Fibroblast of lung (primary cell): ENCODE measurements around the gene ADGRD2. TPM values are rescaled to one million over a fixed set of nuclear protein-coding genes. Genes with fewer than 3 reads are reported as not detected.

ENCODE experiments used
- DNase-seq, 2 donors: peaks; one replicate each; pipeline versions ENCODE4 v3.0.0 to v3.0.0-alpha.2; 2010; ENCODE audit warnings: low read depth in 2 of 2
- H2AFZ ChIP-seq: 2 replicates; pipeline ENCODE4 v1.5.1; 2012; ENCODE audit warnings: low read length, control low read depth, inconsistent platforms
- H3K27ac ChIP-seq: 2 replicates; pipeline ENCODE4 v1.5.1; 2011; ENCODE audit warnings: low read length, control low read depth; ENCODE audit not compliant: insufficient read depth
- H3K27me3 ChIP-seq: 2 replicates; pipeline ENCODE4 v1.5.1; 2011; ENCODE audit warnings: mild to moderate bottlenecking, low read length; ENCODE audit not compliant: control insufficient read depth, insufficient read depth
- H3K36me3 ChIP-seq: 2 replicates; pipeline ENCODE4 v1.5.1; 2011; ENCODE audit warnings: low read length; ENCODE audit not compliant: control insufficient read depth, insufficient read depth
- H3K4me1 ChIP-seq: 2 replicates; pipeline ENCODE4 v1.5.1; 2011; ENCODE audit warnings: low read length; ENCODE audit not compliant: control insufficient read depth, insufficient read depth; ENCODE audit errors: extremely low read depth
- H3K4me2 ChIP-seq: 2 replicates; pipeline ENCODE4 v1.5.1; 2011; ENCODE audit warnings: low read length, control low read depth; ENCODE audit not compliant: insufficient read depth; ENCODE audit errors: extremely low read depth
- H3K4me3 ChIP-seq, 4 experiments: fragments of 200-600 bp in 1 of 4; sonication (generic) in 1 of 4; replicated peaks in 1 of 4; 2 replicates each; pipeline ENCODE4 v1.5.1; 2011 to 2016; ENCODE audit warnings: low read length in 4 of 4, low read depth in 3 of 4, mild to moderate bottlenecking in 3 of 4, control low read depth in 2 of 4, inconsistent platforms in 1 of 4, mixed read lengths in 1 of 4; ENCODE audit not compliant: insufficient read depth in 1 of 4; ENCODE audit errors: control extremely low read depth in 1 of 4
- H3K79me2 ChIP-seq: 2 replicates; pipeline ENCODE4 v1.5.1; 2012; ENCODE audit warnings: mild to moderate bottlenecking, low read length, inconsistent platforms; ENCODE audit not compliant: control insufficient read depth, insufficient read depth
- H3K9ac ChIP-seq: 2 replicates; pipeline ENCODE4 v1.5.1; 2011; ENCODE audit warnings: mild to moderate bottlenecking, low read length, control low read depth; ENCODE audit not compliant: insufficient read depth
- H3K9me3 ChIP-seq: 2 replicates; pipeline ENCODE4 v1.5.1; 2012; ENCODE audit warnings: low read depth, low read length; ENCODE audit not compliant: control insufficient read depth, insufficient read depth
- H4K20me1 ChIP-seq: 2 replicates; pipeline ENCODE4 v1.5.1; 2011; ENCODE audit warnings: low read length; ENCODE audit not compliant: control insufficient read depth, insufficient read depth; ENCODE audit errors: extremely low read depth
- CTCF ChIP-seq, 2 donors: IDR thresholded peaks in 1 of 2; conservative IDR thresholded peaks in 1 of 2; 1 replicate in 1 of 2; 2 replicates in 1 of 2; pipeline ENCODE4 v1.5.1; 2011 to 2012; ENCODE audit warnings: low read length in 2 of 2, control low read depth in 1 of 2, inconsistent platforms in 1 of 2, low read depth in 1 of 2, mild to moderate bottlenecking in 1 of 2
- EZH2 ChIP-seq: IDR thresholded peaks from 2 replicates; pipeline ENCODE4 v1.5.1; 2012; ENCODE audit warnings: low read length, control low read depth, mild to moderate bottlenecking; ENCODE audit errors: missing control alignments
- polyA plus RNA-seq, 2 donors: library from polyadenylated mRNA; depleted of rRNA in 1 of 2; stranded (reverse) in 1 of 2; unstranded in 1 of 2; fragments of >200 nt; gene quantifications; 2 replicates each; pipeline ENCODE4 v1.2.1, GENCODE V29; 2011 to 2012; ENCODE audit warnings: missing spikeins in 1 of 2
- total RNA-seq: library from RNA; depleted of rRNA; stranded (reverse); fragments of >200 nt; gene quantifications from 2 replicates; pipeline ENCODE4 v1.2.1, GENCODE V29; 2014

ADGRD2 gene
- total and polyA plus RNA-seq, 2 donors (not counting 1 experiment from before 2014, with no cell fraction given), result not detected

- Histone ChIP-seq H2AFZ (no peak overlapping the region), H3K4me2 (no peak overlapping the region), H3K9ac (no peak overlapping the region), H3K9me3 (no peaks in the 10 kb centered on the region), H3K36me3 (no peaks in the 10 kb centered on the region), H3K27me3 (no peaks in the 10 kb centered on the region), H3K4me1 (no peaks in the 10 kb centered on the region), H3K79me2 (no peaks in the 10 kb centered on the region), H3K27ac (no peak overlapping the region), H3K4me3 (no peak overlapping the region), H4K20me1 (no peaks in the 10 kb centered on the region)
- DNase-seq, result no peak
- no peak for TF ChIP-seq EZH2
- TF ChIP-seq CTCF (conservative IDR thresholded peaks at IDR 0.05 in 1 of 2, IDR thresholded peaks at IDR 0.05 in 1 of 2; ENCODE audit: low read depth in 1 of 2, low read length in 2 of 2), result no peak
Observed at GRCh38 chr9:124443625-124444024, 6.6 kb upstream of the ADGRD2 start.

GRCh38 chr9:124444166-124444565 is 6.1 kb upstream of the ADGRD2 start:
- H4K20me1 ChIP-seq, result no peaks in the 10 kb centered on the region
- H3K4me2 ChIP-seq, result no peak overlapping the region
- H3K4me3 ChIP-seq, result no peak overlapping the region
- TF ChIP-seq EZH2, result no peak
- TF ChIP-seq CTCF (conservative IDR thresholded peaks at IDR 0.05 in 1 of 2, IDR thresholded peaks at IDR 0.05 in 1 of 2; ENCODE audit: low read depth in 1 of 2, low read length in 2 of 2), result no peak
- no peaks in the 10 kb centered on the region for H3K27me3 ChIP-seq
- H3K27ac ChIP-seq, result no peak overlapping the region
- no peaks in the 10 kb centered on the region for H3K36me3 ChIP-seq
- no peaks in the 10 kb centered on the region for H3K79me2 ChIP-seq
- no peak overlapping the region for H3K9ac ChIP-seq
- no peaks in the 10 kb centered on the region for H3K9me3 ChIP-seq
- no peak for DNase-seq
- no peak overlapping the region for H2AFZ ChIP-seq
- H3K4me1 ChIP-seq, result no peaks in the 10 kb centered on the region

GRCh38 chr9:124447297-124447661 is 3.0 kb upstream of the ADGRD2 start:
- Histone ChIP-seq H3K9me3 (no peaks in the 10 kb centered on the region), H3K4me2 (no peak overlapping the region), H3K36me3 (no peaks in the 10 kb centered on the region), H4K20me1 (no peaks in the 10 kb centered on the region), H3K27me3 (peaks cover 19% of the 10 kb centered on the region), H3K27ac (no peak overlapping the region), H3K4me1 (no peaks in the 10 kb centered on the region), H3K9ac (no peak overlapping the region), H3K4me3 (no peak overlapping the region), H2AFZ (no peak overlapping the region), H3K79me2 (no peaks in the 10 kb centered on the region)
- no peak for DNase-seq
- TF ChIP-seq EZH2 (no peak), CTCF (conservative IDR thresholded peaks at IDR 0.05 in 1 of 2, IDR thresholded peaks at IDR 0.05 in 1 of 2; ENCODE audit: low read depth in 1 of 2, low read length in 2 of 2) (no peak)
